LNCAP (cell line): Measurements from ENCODE around the gene RSRC1.

Experiments used
- CTCF ChIP-seq: fragments of 450-650 bp; IDR thresholded peaks from 2 replicates; pipeline ENCODE4 v1.5.1; 2017; ENCODE audit warnings: mild to moderate bottlenecking

RSRC1 gene

DNA sequence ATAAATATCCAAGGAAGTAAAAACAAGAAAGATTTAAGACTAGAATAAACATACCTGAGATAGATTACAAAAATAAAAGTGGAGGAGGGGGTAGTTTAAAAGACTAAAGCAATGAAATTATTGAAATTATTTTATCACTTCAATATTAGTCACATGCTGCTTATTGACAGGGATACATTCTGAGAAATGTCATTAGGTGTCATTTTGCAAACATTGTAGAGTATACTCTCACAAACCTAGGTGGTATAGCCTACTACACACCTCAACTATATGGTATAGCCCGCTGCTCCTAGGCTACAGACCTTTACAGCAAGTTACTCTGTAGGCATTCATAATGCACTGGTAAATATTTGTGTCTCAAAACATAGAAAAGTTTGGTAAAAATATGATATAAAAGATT is 384.0 kb downstream of the RSRC1 start:
- TF ChIP-seq CTCF, result no peak

DNA sequence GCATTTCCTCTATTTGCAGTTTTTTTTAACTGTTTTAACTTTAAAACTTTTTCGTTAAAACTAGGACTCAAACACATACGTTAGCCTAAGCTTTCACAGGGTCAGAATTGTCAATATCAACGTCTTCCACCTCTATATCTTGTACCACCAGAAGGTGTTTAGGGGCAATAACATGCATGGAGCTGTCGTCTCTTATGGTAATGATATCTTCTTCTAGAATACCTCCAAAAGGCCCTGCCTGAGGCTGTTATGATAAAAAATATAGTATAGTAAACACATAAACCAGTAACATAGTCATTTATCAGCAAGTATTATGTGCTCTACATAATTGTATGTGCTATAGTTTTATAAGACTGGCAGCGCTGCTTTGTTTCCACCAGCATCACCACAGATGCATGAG is 384.8 kb downstream of the RSRC1 start:
- no peak for TF ChIP-seq CTCF

GRCh38 chr3:158505117-158505516 is 395.2 kb downstream of the RSRC1 start:
- TF ChIP-seq CTCF, result no peak

- no peak for TF ChIP-seq CTCF
Observed at GRCh38 chr3:158506456-158506855, 396.6 kb downstream of the RSRC1 start.

DNA sequence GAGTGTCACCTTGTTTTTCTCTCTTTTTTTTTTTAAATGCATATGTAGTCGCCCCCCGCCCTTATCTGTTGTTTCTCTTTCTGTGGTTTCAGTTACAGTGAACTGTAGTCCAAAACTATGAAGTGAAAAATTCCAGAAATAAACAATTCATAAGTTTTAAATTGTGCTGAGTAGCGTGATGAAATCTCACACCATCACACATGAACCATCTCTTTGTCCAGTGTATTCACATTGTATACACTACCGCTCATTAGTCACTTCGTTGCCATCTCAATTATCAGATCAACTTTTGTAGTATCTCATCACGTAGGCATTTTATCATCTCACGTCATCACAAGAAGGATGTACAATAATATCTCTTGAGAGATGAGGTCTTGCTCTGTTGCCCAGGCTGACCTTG is 398.6 kb downstream of the RSRC1 start:
- no peak for TF ChIP-seq CTCF

DNA sequence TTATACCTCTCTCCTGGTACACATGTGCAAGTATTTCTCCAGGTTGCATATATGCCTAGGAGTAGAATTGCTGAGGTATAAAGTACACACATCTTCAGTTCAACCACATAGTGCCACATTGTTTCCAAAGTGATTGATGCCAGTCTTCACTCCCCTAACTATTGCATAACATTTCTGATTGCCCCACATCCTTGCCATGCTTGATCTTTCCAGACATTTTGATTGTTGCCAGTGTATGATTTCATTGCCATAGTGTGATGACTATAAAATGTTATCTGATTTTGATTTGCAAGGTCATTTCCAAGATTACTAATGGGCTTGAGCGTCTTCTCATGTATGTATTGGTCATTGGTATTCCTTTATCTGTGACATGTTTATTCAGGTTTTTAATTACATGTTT is 400.0 kb downstream of the RSRC1 start:
- TF ChIP-seq CTCF, result no peak

DNA sequence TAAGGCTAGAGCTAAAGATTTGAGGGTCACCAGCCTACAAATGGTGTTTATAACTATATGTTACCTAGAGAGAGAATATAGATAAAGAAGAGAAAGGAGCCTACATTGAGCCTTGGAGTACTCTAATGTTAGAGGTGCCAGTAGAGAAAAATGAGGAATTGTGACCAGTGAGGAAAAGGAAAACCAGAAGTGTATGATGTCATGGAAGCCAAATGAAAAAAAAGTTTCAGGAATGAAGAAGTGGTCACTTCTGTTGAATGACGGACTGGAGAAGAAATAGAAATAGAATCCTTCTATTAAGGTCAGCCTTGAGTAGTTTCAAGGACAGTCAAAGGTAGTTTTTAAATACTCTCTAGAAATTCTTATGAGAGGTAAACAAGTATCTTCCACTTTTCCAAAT is 409.9 kb downstream of the RSRC1 start:
- TF ChIP-seq CTCF, result no peak

DNA sequence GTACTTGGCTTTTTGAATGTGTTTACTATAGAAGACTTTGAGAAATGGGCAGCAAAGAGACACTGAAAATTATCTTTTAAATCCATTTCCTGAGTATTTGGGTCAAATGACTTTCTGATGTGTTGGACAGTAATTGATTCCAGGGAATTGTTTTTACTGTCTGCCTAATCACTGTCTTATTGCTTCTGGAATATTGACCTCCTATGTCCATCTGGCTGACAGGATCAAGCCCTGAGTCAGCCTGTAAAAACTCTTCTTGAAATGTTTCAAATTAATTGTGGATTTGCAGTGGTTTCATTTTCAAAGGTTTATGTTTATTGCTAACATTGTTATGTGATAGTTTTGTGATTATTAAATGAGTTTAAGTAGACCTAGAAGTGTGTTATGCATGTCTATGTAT is 410.5 kb downstream of the RSRC1 start:
- no peak for TF ChIP-seq CTCF
